Measurements from ENCODE around the gene TLX2. TPM values are rescaled to one million over a fixed set of nuclear protein-coding genes. Genes with fewer than 3 reads are reported as not detected.

Gene TLX2
- total and polyA plus RNA-seq, 7 donors = not detected

DNA sequence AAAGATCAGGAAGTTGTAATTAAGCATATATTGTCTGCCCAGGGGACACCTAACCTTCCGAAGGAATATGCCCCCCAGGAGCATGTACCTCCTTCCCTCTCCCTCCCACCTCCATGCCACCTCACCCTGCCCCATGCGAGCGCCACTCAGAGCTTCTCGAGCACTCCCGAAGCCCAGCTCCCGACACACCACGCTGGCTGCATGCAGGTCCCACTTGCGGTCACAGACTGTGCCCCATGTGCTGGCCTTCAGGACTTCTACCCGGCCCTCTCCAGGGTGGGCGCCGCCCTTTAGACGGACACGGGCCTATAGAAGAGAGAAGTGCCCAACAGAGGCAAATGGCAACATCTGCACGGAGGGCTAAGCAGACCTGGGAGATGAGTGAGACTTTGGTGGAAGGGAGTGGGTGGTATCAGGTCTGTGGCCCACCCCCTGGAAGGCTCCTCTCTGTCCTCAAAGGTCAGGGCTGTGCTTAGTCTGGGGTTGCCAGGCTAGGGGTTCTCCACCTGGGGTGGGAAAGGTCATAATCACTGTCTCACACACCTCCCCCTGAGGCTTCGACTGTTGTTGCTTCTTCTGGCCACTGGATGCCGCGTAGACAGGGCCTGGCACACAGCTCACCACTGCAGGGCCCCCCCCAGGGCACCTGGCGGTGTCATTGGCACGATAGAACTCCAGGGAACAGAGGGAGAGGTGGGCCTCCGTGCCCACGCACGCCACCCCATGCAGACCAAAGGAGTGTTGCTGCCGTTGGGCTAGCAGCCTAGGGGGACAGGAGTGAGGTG lies 22.1 kb downstream of the TLX2 start:
- TF ChIP-seq, protein P1, sequence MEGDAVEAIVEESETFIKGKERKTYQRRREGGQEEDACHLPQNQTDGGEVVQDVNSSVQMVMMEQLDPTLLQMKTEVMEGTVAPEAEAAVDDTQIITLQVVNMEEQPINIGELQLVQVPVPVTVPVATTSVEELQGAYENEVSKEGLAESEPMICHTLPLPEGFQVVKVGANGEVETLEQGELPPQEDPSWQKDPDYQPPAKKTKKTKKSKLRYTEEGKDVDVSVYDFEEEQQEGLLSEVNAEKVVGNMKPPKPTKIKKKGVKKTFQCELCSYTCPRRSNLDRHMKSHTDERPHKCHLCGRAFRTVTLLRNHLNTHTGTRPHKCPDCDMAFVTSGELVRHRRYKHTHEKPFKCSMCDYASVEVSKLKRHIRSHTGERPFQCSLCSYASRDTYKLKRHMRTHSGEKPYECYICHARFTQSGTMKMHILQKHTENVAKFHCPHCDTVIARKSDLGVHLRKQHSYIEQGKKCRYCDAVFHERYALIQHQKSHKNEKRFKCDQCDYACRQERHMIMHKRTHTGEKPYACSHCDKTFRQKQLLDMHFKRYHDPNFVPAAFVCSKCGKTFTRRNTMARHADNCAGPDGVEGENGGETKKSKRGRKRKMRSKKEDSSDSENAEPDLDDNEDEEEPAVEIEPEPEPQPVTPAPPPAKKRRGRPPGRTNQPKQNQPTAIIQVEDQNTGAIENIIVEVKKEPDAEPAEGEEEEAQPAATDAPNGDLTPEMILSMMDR (IDR thresholded peaks at IDR 0.05) = no peak
- DNase-seq (no peak), ATAC-seq (no peak)
- peaks cover 8% of the 10 kb centered on the region for H3K4me1 ChIP-seq
- H3K9me3 ChIP-seq = no peaks in the 10 kb centered on the region
- no peak overlapping the region for H3K27ac ChIP-seq
- intact Hi-C loops (cut with DNase I) = no loop called here
- H3K27me3 ChIP-seq (ENCODE audit: insufficient read depth in 3 of 3, low read length in 2 of 3) = no peaks in the 10 kb centered on the region
- H3K36me3 ChIP-seq (ENCODE audit: insufficient read depth in 1 of 2, low read depth in 1 of 2) = peaks cover 5 to 27% of the 10 kb centered on the region in 2 donors
- no peak overlapping the region for H3K4me3 ChIP-seq
- 80 to 84% (median 83%) methylated on average over 23 of the region's 23 CpGs for WGBS, 3 donors

DNA sequence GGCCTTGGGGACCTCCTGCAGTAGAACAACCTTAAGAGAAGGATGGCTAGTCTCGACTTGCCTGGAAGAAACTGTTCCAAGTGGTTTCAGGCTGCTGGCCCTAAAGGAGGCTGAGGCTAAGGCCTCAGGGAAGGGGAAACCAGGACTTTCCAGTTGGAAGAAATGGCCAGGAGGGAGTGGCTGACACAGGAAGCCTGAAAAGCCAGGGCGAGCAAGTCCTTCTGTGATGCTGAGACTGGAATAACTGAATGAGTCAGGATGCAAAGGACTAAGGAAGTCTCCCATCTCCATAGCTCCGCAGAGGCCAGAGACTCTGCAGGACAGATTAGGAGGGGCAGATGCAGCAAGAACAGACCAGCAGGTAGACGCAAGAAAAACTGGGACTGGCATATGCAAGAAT lies 22.9 kb downstream of the TLX2 start:
- no peak for ATAC-seq
- intact Hi-C loops (cut with DNase I) = no loop called here
- Histone ChIP-seq H3K9me3 (no peaks in the 10 kb centered on the region), H3K4me3 (no peak overlapping the region), H3K4me1 (peaks cover under 1% of the 10 kb centered on the region), H3K27ac (no peak overlapping the region), H3K27me3 (ENCODE audit: insufficient read depth in 3 of 3, low read length in 2 of 3) (no peaks in the 10 kb centered on the region), H3K36me3 (ENCODE audit: insufficient read depth in 1 of 2, low read depth in 1 of 2) (peaks cover 5 to 19% of the 10 kb centered on the region in 2 donors)
- DNase-seq = no peak
- 63 to 72% (median 67%) methylated on average over 4 of the region's 4 CpGs for WGBS, 3 donors
- TF ChIP-seq, protein P1 (IDR thresholded peaks at IDR 0.05) = no peak

DNA sequence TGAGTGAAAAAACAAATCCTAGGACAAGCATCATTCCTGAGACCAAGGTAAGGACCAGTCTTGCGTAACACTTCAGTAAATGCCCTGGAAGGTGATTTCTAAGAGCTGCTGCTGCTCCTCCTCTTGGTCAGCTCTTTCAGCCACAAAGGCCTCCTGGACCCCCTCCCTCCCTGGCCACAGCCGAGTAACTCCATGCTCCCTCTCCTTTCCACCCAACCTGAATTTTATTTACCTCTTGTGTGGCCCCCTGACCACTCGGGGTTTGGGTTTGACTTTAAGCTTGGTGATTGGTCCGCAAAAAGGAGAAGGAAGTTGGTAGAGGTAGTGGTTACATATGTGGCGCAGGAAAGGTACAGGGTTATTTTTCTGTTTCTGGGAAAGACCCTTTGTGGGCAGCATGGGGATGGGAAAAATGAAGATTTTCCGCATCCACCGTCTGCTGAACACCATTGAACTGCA lies 24.7 kb downstream of the TLX2 start:
- Histone ChIP-seq H3K9me3 (no peaks in the 10 kb centered on the region), H3K4me3 (no peak overlapping the region), H3K27me3 (ENCODE audit: insufficient read depth in 3 of 3, low read length in 2 of 3) (no peaks in the 10 kb centered on the region), H3K36me3 (ENCODE audit: insufficient read depth in 1 of 2, low read depth in 1 of 2) (peaks cover 0 to 1% of the 10 kb centered on the region in 2 donors), H3K27ac (no peak overlapping the region), H3K4me1 (no peaks in the 10 kb centered on the region)
- ATAC-seq = no peak
- TF ChIP-seq, protein P1 (IDR thresholded peaks at IDR 0.05) = no peak
- 77 to 81% (median 77%) methylated on average over 7 of the region's 7 CpGs for WGBS, 3 donors
- intact Hi-C loops (cut with DNase I) = no loop called here
- DNase-seq = no peak

DNA sequence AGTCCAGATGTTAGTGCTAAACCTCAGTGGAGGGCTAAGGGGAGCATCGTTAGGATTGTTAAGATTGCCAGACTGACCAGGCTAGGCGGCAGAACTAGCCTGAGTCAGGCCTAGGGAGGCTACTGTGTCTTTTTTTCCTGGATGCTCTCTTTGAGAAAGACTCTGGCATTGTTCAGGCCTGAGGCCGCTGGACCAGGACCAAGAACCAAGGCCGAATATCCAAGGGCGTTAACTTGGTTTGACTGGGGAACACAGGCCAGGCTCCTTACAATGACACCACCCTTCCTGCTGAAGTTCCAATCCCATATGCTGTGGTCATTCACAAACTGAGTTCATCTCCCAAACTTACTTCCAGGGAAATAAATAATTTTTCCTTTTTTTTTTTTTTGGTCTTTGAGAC lies 26.0 kb downstream of the TLX2 start:
- no peak overlapping the region for H3K4me3 ChIP-seq
- DNase-seq (peak; percentile 73 to 78), ATAC-seq (peak in 3 of 4 donors; percentile 28 to 55 (median 54))
- no peaks in the 10 kb centered on the region for H3K36me3 ChIP-seq (ENCODE audit: insufficient read depth in 1 of 2, low read depth in 1 of 2)
- intact Hi-C loops (cut with DNase I) = no loop called here
- no peaks in the 10 kb centered on the region for H3K4me1 ChIP-seq
- H3K27me3 ChIP-seq (ENCODE audit: insufficient read depth in 3 of 3, low read length in 2 of 3) = no peaks in the 10 kb centered on the region
- no peaks in the 10 kb centered on the region for H3K9me3 ChIP-seq
- 31 to 48% (median 36%) methylated on average over 5 of the region's 5 CpGs for WGBS, 3 donors
- H3K27ac ChIP-seq = peak overlapping the region; percentile 23
- TF ChIP-seq, protein P1 (IDR thresholded peaks at IDR 0.05) = no peak

Data from psoas muscle (tissue), 8 donors.